ENCODE data around the gene AMPD3.

AMPD3 gene

GRCh38 chr11:10462746-10463300, 7.8 kb downstream of the AMPD3 start:
- DNase-seq, result no peak

DNA sequence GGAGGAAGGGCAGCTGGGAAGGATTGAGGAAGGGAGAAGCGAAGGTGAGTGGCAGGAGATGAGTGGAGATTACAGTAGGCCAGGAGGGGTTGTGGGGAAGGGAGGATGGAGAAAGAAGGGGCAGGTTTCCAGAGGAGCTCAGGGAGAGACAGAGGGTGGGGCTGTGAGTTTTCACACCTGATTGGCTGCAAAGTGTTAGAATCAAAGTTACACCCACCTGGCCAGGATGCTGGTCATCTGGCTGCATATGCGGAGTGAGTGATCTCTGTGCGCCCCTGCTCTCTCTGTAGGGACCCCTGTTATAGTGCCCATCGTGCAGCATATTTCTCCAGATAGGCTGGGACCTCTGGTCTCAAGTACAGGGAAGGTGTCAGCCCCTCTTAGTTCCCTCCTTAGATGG, 18.3 kb downstream of the AMPD3 start:
- DNase-seq, result no peak

GRCh38 chr11:10474551-10474950, 19.5 kb downstream of the AMPD3 start:
- peak; percentile 64 for DNase-seq

- DNase-seq, result no peak
Observed at GRCh38 chr11:10476342-10476741, 21.3 kb downstream of the AMPD3 start.

- DNase-seq, result peak; percentile 16
Observed at GRCh38 chr11:10476927-10477689, 22.0 kb downstream of the AMPD3 start.

DNA sequence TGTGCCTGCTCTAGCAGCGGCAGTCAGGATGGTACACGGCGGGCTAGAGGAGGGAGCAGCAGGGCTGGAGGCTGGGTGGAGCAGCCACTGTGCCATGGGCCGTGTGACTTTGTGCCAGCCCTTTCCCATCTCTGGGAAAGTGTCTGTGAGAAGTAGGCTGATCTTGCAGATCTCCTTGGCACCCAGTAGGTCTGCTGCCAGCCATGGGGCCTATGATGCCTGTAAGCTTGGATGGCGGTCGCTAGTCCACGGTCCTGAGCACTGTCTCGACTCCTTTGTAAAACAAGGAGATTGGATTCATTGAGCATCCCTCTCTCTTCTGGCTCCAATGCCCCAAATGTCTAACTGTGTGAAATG, 22.6 kb downstream of the AMPD3 start:
- no peak for DNase-seq

- DNase-seq, result no peak
Observed at GRCh38 chr11:10478066-10478465, 23.0 kb downstream of the AMPD3 start.

DNA sequence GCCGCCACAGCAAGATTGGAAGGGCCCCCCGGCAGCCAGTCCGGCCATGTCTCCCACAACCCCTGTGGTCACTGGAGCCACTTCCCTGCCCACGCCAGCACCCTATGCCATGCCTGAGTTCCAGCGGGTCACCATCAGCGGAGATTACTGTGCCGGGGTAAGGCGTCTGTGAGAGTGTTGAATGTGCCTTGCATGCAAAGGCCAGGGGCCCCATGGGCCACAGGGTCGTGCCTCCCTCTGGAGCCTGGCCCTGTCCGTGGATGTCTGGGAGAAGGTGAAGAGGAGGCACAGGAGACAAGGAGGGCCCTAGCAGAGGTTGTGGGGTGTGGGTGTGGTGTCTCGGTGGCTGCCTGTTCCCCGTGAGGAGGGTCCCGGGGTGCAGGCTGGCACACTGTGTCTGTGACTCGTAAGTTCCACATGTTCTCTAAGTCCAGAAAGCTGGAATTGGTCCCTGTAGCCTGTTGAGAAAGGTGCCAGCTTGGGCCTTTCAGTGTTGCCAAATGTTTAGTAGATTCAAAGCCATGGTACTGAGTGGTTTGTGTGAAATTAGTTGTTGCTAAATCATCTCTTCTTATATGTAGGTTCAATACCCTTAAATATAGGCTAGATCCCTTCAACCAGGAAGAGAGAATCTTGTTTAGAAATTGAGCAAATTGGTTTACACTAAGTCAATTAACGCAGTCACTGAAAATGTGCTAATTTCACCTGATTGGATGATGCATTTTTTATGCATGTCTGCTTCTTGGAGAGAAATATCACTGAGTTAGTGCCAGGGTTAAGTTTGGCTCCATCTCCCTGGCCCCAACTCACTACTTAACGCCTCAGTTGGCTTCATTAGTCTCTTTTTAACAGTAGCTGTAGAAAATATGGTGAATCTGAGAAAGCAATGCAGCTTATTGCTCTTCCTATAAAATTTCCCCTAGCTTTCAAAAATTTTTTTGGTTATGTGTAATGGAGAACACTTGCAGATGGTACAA, 23.8 kb downstream of the AMPD3 start:
- DNase-seq, result no peak

- DNase-seq, result no peak
Observed at GRCh38 chr11:10480026-10480425, 25.0 kb downstream of the AMPD3 start.

DNA sequence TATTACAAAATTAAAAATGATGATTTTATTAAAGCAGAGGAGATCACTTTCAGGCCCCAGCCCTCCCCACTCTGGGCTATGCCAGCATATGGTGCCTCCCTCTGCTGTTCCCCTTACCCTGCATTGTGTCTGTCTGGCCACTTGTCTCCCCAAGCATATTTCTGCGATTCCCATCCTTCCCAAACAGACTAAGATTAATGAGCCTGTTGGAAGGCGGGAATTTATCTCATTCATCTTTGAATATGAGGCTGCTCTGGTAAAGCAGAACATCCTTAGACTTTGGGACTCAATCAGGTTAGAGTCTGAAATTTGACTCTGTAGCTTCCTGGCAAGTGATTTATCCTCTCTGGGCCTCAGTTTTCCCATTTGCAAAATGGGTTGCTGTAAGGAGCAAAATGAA, 25.7 kb downstream of the AMPD3 start:
- no peak for DNase-seq

DNA sequence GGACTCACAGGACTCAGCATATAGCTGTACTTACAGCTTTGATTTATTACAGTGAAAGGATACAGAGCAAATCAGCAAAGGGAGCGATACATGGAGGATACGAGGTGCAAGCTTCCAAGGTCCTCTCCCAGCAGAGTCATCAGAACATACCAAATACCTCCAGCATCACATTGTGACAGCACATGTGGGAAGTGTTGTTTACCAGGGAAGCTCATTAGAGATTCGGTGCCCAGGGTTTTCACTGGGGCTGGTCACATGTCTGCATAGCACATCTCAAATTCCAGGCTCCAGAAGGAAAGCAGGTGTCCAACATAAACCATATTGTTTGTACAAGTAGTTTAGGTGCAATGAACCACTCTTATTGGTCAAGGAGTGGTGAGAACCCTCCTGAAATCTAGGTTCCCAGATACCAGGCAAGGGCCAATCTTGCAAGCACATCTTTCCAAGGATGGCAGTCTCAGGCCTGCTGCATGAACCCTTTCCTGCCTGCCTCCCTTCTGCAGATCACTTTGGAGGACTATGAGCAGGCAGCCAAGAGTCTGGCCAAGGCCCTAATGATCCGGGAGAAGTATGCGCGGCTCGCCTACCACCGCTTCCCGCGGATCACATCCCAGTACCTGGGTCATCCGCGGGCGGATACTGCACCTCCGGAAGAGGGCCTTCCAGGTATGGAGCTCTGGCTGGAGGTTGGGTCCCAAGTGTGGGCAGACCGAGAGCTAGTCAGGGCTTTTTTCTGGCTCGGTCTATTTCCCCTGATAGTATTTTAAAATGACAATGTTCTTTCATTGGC, 26.7 kb downstream of the AMPD3 start:
- DNase-seq, result no peak

DNA sequence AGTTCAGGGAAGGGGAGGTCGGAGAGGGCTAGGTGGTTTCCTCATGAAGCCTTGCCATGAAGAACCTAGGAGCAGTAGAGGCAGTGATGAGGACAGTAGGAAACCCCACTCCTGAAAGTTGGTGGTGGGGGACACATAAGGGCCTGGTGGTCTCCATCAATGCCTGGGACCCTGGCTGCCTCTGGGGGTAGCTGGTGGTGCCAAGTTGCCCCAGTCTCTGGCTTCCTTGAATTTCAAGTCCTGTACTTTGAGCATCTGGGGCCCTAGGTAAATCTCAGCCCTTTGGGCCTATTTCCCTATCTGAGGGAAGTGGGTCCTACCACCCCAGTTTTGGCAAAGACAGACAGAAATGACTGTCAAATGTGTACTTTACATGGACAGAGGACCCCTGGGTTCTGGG, 28.1 kb downstream of the AMPD3 start:
- DNase-seq, result no peak

GRCh38 chr11:10483584-10483983, 28.5 kb downstream of the AMPD3 start:
- no peak for DNase-seq

DNA sequence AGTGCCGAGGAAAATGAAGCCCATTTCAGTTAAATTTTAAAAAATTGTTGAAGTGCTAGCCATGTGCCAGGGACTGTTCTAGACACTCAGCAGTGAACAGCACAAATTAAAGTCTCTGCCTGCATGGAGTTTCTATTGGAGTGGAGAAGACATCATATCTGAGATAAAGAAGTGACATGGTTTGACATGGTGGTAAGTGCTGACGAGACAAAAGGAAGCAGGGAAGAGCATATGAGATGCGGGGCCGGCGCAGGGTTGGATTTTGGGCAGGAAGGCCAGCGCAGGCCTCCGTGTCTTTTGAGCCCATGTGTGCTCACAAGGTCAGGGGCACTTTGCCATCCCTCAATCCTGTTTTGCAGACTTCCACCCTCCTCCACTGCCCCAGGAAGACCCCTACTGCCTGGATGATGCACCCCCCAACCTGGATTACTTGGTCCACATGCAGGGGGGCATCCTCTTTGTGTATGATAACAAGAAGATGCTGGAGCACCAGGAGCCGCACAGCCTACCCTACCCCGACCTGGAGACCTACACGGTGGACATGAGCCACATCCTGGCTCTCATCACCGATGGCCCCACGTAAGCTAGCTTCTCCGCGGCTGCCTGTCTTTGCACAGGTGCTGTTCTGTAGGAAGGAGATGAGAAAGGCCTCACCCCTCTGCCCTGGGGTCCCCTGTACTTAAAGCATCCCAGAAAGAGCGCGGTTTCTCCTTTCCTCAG, 29.6 kb downstream of the AMPD3 start:
- no peak for DNase-seq

- DNase-seq, result no peak
Observed at GRCh38 chr11:10485646-10486045, 30.6 kb downstream of the AMPD3 start.

DNA sequence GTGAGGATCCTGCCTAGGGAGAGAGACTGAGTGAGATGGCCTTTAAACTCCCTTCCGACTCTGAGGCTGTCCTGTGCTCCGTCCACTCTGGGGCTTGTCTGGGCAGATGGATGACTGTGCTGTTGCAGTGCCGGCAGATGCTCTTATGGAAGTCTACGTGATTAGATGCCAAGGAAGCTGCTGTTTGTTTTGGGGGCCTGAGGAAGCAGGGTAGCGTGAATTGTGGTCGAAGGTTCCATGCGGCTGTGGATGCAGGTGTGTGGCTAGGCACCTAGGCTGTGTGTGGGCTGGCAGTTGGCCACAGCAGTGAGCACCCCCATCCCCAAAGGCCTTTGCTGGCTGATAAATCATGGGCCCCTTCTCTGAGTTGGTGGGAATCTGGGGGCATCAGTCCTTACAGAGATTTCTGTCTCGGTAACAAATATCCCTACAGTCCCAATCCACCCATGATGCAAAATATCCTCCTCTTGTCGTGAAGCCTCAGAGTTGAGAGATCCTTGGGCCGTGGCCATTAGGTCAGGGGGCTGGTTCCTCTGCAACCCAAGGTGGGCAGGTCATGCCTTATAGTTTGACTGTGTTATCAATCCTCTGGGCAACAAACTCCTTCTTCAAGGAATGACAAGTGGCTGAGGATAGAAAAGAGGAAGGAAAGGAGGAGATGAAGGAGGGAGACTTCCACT, 31.2 kb downstream of the AMPD3 start:
- DNase-seq, result no peak

DNA sequence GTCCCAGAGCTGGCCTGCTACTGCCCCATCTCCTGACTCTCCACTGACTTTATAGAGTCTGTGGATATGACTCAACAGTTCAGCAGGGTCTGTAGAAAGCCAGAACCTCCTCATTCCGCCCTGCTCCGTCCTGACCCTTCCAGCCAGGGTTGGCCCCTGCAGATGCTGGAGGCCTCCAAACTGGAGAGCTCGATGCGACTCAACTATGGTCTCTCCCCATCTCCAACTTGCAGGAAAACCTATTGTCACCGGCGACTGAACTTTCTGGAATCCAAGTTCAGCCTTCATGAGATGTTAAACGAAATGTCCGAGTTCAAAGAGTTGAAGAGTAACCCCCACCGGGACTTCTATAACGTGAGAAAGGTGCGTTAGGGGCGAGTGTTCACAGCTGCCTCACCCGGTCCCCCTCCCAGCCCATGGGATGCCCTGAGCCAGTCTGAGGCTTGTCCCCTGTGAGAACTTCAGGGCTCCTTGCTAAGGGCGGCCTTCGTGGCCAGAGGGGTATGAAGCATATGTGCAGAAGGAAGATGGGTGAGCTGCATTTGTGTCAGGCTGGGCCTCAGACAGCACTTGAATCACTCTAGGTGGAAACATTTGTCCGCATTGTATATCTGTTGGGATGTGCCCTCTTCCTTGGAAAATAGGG, 32.1 kb downstream of the AMPD3 start:
- DNase-seq, result no peak

DNA sequence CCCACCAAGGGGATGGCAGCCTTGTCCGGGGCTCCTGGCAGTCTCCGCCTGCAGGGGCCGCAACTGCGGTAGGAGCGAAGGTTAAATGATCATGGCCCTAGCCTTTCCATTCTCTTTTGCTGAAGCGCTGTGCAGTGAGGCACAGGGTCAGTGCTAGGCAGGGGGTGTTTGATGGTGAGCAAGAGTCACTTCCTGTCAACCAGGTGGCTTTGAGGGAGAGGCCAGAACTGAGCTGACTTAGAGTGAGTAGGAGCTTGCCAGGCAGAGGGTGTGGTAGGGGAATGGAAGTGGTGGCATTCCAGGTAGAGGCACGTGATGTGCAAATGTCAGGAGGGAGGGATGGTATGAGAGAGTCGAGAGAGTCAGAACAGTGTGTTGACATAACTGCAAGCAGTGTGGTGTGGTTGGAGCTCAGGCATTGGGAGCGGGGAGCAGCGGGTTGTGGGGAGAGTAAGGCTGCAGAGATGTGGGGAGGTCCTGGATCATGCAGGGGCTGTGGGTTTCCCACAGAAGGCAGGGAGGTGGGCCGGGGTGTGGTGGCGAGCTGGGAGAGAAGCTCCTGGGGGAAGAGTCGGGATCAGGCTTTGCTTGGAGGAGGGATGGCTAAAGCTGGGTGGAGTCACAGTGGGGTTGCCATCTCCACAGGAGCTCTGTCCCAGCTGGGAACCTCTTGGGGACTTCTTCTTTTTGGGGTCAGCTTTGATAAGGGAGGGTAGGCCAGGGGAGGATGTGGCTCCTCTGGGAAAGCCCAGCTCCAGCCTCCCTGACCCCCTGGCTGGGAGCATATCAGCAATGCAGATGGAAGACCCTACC, 33.3 kb downstream of the AMPD3 start:
- DNase-seq, result no peak

DNA sequence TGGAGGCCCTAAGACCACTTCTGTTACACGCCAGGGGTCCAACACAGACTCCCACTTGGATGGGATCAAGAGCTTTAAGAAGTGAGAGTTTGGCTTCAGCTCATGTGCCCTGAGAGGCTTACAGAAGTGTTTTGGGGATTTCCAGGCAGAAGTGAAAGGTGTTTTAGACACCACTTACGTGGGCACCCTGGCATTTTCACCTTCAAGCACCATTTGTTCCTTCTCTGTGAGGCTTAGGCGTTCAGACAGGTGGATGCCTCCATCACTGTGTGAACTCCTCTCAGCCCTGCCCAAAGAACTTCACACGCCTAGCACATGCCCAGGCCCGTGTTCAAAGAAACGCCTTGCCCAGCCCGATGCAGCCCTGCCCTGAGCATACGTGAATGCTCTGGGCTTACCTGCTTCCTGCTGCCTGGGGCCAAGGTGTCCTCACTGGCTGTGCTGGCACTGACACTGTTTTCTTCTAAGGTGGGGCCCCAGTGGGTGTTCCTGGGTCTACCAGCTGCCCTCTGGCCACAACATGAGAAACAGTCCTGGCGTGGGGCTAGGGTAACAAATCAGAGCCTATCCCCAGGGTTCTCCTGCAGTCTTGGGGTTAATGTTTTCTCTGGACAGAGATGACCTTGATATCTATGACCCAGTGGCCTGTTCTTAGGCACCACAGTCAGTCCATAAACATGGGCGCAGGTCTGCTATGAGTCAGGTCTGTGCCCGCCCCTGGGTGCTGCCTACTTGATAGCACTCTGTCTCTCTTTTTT, 34.0 kb downstream of the AMPD3 start:
- DNase-seq, result peak; percentile 21

DNA sequence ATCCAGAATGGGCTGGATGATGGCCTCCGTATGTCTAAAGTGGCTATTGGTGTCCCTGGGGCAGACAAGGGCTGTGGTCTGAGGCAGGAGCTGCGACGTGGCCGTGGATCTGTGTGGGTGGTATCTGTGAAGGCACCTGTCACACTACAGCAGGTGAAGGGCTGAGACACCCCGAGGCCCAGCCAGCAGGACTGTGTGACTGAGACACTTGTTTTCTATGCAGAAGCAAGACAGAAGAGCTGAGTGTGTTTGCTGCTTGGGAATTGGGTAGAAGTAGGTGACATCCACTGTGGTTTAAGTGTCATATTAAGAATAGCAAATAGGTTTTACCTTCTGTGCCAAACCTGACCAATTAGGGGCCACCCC, 35.0 kb downstream of the AMPD3 start:
- no peak for DNase-seq

Measured in DMS79 treated with DMSO at 0.1 percent for 48 hours (cell line).